Sigmoid colon (tissue), 4 donors: ENCODE measurements around the gene MBP.

ENCODE experiments used
- EP300 ChIP-seq, 4 donors: sonication (generic); formaldehyde crosslinking; IDR thresholded peaks; one replicate each; pipeline ENCODE4 v1.6.1; 2017; ENCODE audit warnings: antibody characterized with exemption in 4 of 4
- POLR2A ChIP-seq, 2 donors: fragments of 450-650 bp; IDR thresholded peaks; one replicate each; pipeline ENCODE4 v1.6.1; 2016; ENCODE audit warnings: antibody characterized with exemption in 2 of 2, mild to moderate bottlenecking in 2 of 2, moderate library complexity in 2 of 2

DNA sequence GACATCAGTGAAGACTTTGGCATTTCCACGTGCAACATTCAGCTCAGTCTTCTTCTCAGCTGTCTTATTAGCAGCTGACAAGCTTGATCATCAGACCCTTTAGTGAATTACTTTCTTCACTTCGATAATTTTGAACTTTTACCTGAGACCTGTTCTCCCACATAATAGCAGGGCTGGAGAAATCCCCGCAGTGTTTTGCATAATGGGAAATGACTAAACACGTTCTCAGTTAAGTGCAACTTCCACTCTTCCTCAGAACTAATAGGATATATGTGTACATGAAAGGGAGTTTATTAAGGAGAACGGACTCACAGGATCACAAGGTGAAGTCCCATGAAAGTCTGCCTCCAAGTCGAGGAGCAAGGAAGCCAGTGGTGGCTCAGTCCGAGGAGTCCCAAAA is 28.8 kb upstream of the MBP start:
- no peak for TF ChIP-seq EP300 (IDR thresholded peaks at IDR 0.05)
- TF ChIP-seq POLR2A (IDR thresholded peaks at IDR 0.05), result no peak
